Thoracic aorta (tissue), 2 donors: ENCODE measurements around the gene AICDA. TPM values are rescaled to one million over a fixed set of nuclear protein-coding genes. Genes with fewer than 3 reads are reported as not detected.

Source experiments
- ATAC-seq: fragments of 150-250 bp; one replicate; pipeline ENCODE4 v1.8.0; 2017; ENCODE audit warnings: low read depth; ENCODE audit not compliant: insufficient number of reproducible peaks, low FRiP score
- DNase-seq: peaks from one replicate; pipeline ENCODE4 v3.0.0-alpha.2; 2020; ENCODE audit warnings: low spot score
- H3K27ac ChIP-seq, 2 donors: fragments of 200-600 bp; sonication (generic); 1 replicate in 1 of 2; 2 replicates in 1 of 2; pipeline ENCODE4 v1.5.1; 2016; ENCODE audit warnings: mild to moderate bottlenecking in 2 of 2, moderate library complexity in 2 of 2
- H3K27me3 ChIP-seq: fragments of 200-600 bp; sonication (generic); replicated peaks from 2 replicates; pipeline ENCODE4 v1.6.0; 2016; ENCODE audit warnings: mild to moderate bottlenecking; ENCODE audit not compliant: insufficient read depth
- H3K36me3 ChIP-seq: fragments of 200-600 bp; sonication (generic); one replicate; pipeline ENCODE4 v1.5.1; 2016
- H3K4me1 ChIP-seq, 2 donors: fragments of 200-600 bp; sonication (generic); 1 replicate in 1 of 2; 2 replicates in 1 of 2; pipeline versions ENCODE4 v1.5.1 to v1.6.0; 2016; ENCODE audit warnings: low read depth in 2 of 2, mild to moderate bottlenecking in 1 of 2; ENCODE audit not compliant: control insufficient read depth in 1 of 2
- H3K4me3 ChIP-seq: fragments of 200-600 bp; sonication (generic); 2 replicates; pipeline ENCODE4 v1.5.1; 2016; ENCODE audit warnings: mild to moderate bottlenecking
- H3K9me3 ChIP-seq: fragments of 200-600 bp; sonication (generic); 2 replicates; pipeline ENCODE4 v1.5.1; 2016
- CTCF ChIP-seq: fragments of 200-600 bp; sonication (generic); IDR thresholded peaks from one replicate; pipeline ENCODE4 v1.5.1; 2019; ENCODE audit warnings: antibody characterized with exemption
- total RNA-seq, 2 donors: library from RNA; depleted of rRNA; stranded (reverse); fragments of >200 nt; gene quantifications; one replicate each; pipeline versions ENCODE4 v1.1.0 to v1.2.3, GENCODE V29; 2016

AICDA gene
- total RNA-seq, 2 donors from 2014 or later, result not detected

GRCh38 chr12:8564656-8565055, 48.0 kb downstream of the AICDA start:
- H3K4me3 ChIP-seq, result no peak overlapping the region
- no peak overlapping the region for H3K27ac ChIP-seq
- H3K27me3 ChIP-seq, result no peaks in the 10 kb centered on the region
- H3K4me1 ChIP-seq, result no peaks in the 10 kb centered on the region
- H3K9me3 ChIP-seq, result peaks cover 6% of the 10 kb centered on the region
- TF ChIP-seq CTCF, result no peak
- no peaks in the 10 kb centered on the region for H3K36me3 ChIP-seq
- DNase-seq, result no peak
- no peak for ATAC-seq

- H3K4me1 ChIP-seq, result no peaks in the 10 kb centered on the region
- H3K4me3 ChIP-seq, result no peak overlapping the region
- H3K27ac ChIP-seq, result no peak overlapping the region
- no peak for DNase-seq
- H3K27me3 ChIP-seq, result no peaks in the 10 kb centered on the region
- peaks cover 6% of the 10 kb centered on the region for H3K9me3 ChIP-seq
- H3K36me3 ChIP-seq, result no peaks in the 10 kb centered on the region
- TF ChIP-seq CTCF, result no peak
- no peak for ATAC-seq
Observed at GRCh38 chr12:8563356-8563755, 49.3 kb downstream of the AICDA start.

GRCh38 chr12:8562310-8562709, 50.3 kb downstream of the AICDA start:
- DNase-seq, result no peak
- Histone ChIP-seq H3K4me3 (no peak overlapping the region), H3K9me3 (peaks cover 6% of the 10 kb centered on the region), H3K36me3 (no peaks in the 10 kb centered on the region), H3K27ac (no peak overlapping the region), H3K4me1 (no peaks in the 10 kb centered on the region), H3K27me3 (no peaks in the 10 kb centered on the region)
- no peak for TF ChIP-seq CTCF
- ATAC-seq, result no peak

- Histone ChIP-seq H3K9me3 (peaks cover 6% of the 10 kb centered on the region), H3K36me3 (no peaks in the 10 kb centered on the region), H3K4me1 (no peaks in the 10 kb centered on the region), H3K4me3 (no peak overlapping the region), H3K27ac (no peak overlapping the region), H3K27me3 (no peaks in the 10 kb centered on the region)
- no peak for TF ChIP-seq CTCF
- DNase-seq (no peak), ATAC-seq (no peak)
Observed at GRCh38 chr12:8561011-8561410, 51.6 kb downstream of the AICDA start.

GRCh38 chr12:8559676-8560075, 53.0 kb downstream of the AICDA start:
- H3K27me3 ChIP-seq, result no peaks in the 10 kb centered on the region
- peaks cover 6% of the 10 kb centered on the region for H3K9me3 ChIP-seq
- TF ChIP-seq CTCF, result no peak
- no peaks in the 10 kb centered on the region for H3K36me3 ChIP-seq
- H3K4me1 ChIP-seq, result no peaks in the 10 kb centered on the region
- no peak overlapping the region for H3K27ac ChIP-seq
- H3K4me3 ChIP-seq, result no peak overlapping the region
- no peak for ATAC-seq
- no peak for DNase-seq
